ENCODE results near the gene BRINP3.
"Not testable (repeated sequence)": the region's sequence is repeated elsewhere in the genome, so short reads cannot be mapped to it uniquely, and the experiment has no call there.

The BRINP3 gene

GRCh38 chr1:190178827-190179226, 298.8 kb downstream of the BRINP3 start:
- no peak for DNase-seq

GRCh38 chr1:190177555-190177954, 300.1 kb downstream of the BRINP3 start:
- DNase-seq = no peak

- peak; percentile 28 for DNase-seq
These were observed 300.9 kb downstream of the BRINP3 start for GRCh38 chr1:190176776-190177175.

GRCh38 chr1:190175320-190175719, 302.3 kb downstream of the BRINP3 start:
- peak; percentile 23 for DNase-seq

GRCh38 chr1:190172651-190173430, 304.8 kb downstream of the BRINP3 start:
- peak; percentile 22 for DNase-seq

GRCh38 chr1:190170321-190170720, 307.3 kb downstream of the BRINP3 start:
- peak; percentile 72 for DNase-seq

- peak; percentile 83 for DNase-seq
These were observed 308.2 kb downstream of the BRINP3 start for GRCh38 chr1:190169311-190170067.

- DNase-seq = peak; percentile 53
These were observed 308.8 kb downstream of the BRINP3 start for GRCh38 chr1:190168893-190169280.

GRCh38 chr1:190168116-190168892, 309.4 kb downstream of the BRINP3 start:
- DNase-seq = peak; percentile 85

- no peak for DNase-seq
These were observed 318.5 kb downstream of the BRINP3 start for GRCh38 chr1:190159146-190159545.

GRCh38 chr1:190154744-190155143, 322.9 kb downstream of the BRINP3 start:
- no peak for DNase-seq

GRCh38 chr1:190147616-190148015, 330.0 kb downstream of the BRINP3 start:
- no peak for DNase-seq

GRCh38 chr1:190144650-190145049, 333.0 kb downstream of the BRINP3 start:
- no peak for DNase-seq

GRCh38 chr1:190140644-190141043, 337.0 kb downstream of the BRINP3 start:
- no peak for DNase-seq

- no peak for DNase-seq
These were observed 339.0 kb downstream of the BRINP3 start for GRCh38 chr1:190138702-190139101.

GRCh38 chr1:190138266-190138665, 339.4 kb downstream of the BRINP3 start:
- DNase-seq = no peak

GRCh38 chr1:190129366-190129765, 348.3 kb downstream of the BRINP3 start:
- DNase-seq = no peak

GRCh38 chr1:190126728-190127127, 350.9 kb downstream of the BRINP3 start:
- no peak for DNase-seq

GRCh38 chr1:190124068-190124467, 353.6 kb downstream of the BRINP3 start:
- no peak for DNase-seq

GRCh38 chr1:190120564-190120963, 357.1 kb downstream of the BRINP3 start:
- not testable (repeated sequence) for DNase-seq

GRCh38 chr1:190119683-190120082, 358.0 kb downstream of the BRINP3 start:
- no peak for DNase-seq

GRCh38 chr1:190116921-190117320, 360.7 kb downstream of the BRINP3 start:
- DNase-seq = no peak

- no peak for DNase-seq
These were observed 372.7 kb downstream of the BRINP3 start for GRCh38 chr1:190104961-190105360.
